Liver (tissue), 9 donors: ENCODE measurements around the gene RIMBP2. TPM values are rescaled to one million over a fixed set of nuclear protein-coding genes. Genes with fewer than 3 reads are reported as not detected.

Source experiments
- DNase-seq: peaks from one replicate; pipeline ENCODE4 v3.0.0-alpha.2; 2017; ENCODE audit warnings: low spot score
- H3K27ac ChIP-seq, 2 donors: one replicate each; pipeline ENCODE4 v1.7.0; 2013; ENCODE audit warnings: inconsistent platforms in 2 of 2, low read length in 2 of 2, control low read depth in 1 of 2, low read depth in 1 of 2, mild to moderate bottlenecking in 1 of 2
- H3K27me3 ChIP-seq, 4 donors: one replicate each; pipeline versions ENCODE4 v1.6.1 to v1.7.0; 2013; ENCODE audit warnings: low read length in 3 of 4, inconsistent platforms in 1 of 4, mild to moderate bottlenecking in 1 of 4, moderate library complexity in 1 of 4; ENCODE audit not compliant: control insufficient read depth in 4 of 4, insufficient read depth in 4 of 4
- H3K36me3 ChIP-seq, 4 donors: one replicate each; pipeline versions ENCODE4 v1.6.1 to v1.7.0; 2013; ENCODE audit warnings: low read length in 3 of 4, mild to moderate bottlenecking in 3 of 4, low read depth in 1 of 4, moderate library complexity in 1 of 4; ENCODE audit not compliant: control insufficient read depth in 4 of 4, insufficient read depth in 3 of 4
- H3K4me1 ChIP-seq, 4 donors: one replicate each; pipeline versions ENCODE4 v1.6.1 to v1.7.0; 2013; ENCODE audit warnings: low read length in 3 of 4, mild to moderate bottlenecking in 3 of 4, moderate library complexity in 1 of 4; ENCODE audit not compliant: control insufficient read depth in 4 of 4, insufficient read depth in 4 of 4
- H3K4me3 ChIP-seq, 3 donors: one replicate each; pipeline versions ENCODE4 v1.6.1 to v1.7.0; 2013; ENCODE audit warnings: low read length in 3 of 3, control low read depth in 1 of 3, low read depth in 1 of 3, mild to moderate bottlenecking in 1 of 3
- H3K9ac ChIP-seq, 2 donors: one replicate each; pipeline ENCODE4 v1.7.0; 2013; ENCODE audit warnings: low read length in 2 of 2, mild to moderate bottlenecking in 2 of 2, moderate library complexity in 2 of 2, control low read depth in 1 of 2, low read depth in 1 of 2
- H3K9me3 ChIP-seq, 4 donors: one replicate each; pipeline versions ENCODE4 v1.6.1 to v1.7.0; 2013; ENCODE audit warnings: low read length in 3 of 4; ENCODE audit not compliant: control insufficient read depth in 4 of 4
- CTCF ChIP-seq: fragments of 150-350 bp; IDR thresholded peaks from 2 replicates; pipeline ENCODE4 v1.5.1; 2017; ENCODE audit warnings: improper control_type of control experiment, low read depth, low read length; ENCODE audit not compliant: missing input control
- EGR1 ChIP-seq, 2 donors: IDR thresholded peaks; 2 replicates each; pipeline ENCODE4 v1.6.1; 2016 to 2018; ENCODE audit warnings: antibody characterized with exemption in 2 of 2, low read depth in 2 of 2
- FOXA1 ChIP-seq: IDR thresholded peaks from 2 replicates; pipeline ENCODE4 v1.6.1; 2016; ENCODE audit warnings: antibody characterized with exemption
- FOXA2 ChIP-seq: IDR thresholded peaks from 2 replicates; pipeline ENCODE4 v1.6.1; 2016; ENCODE audit warnings: antibody characterized with exemption
- GABPA ChIP-seq, 2 donors: IDR thresholded peaks in 1 of 2; conservative IDR thresholded peaks in 1 of 2; 2 replicates each; pipeline ENCODE4 v1.6.1; 2016; ENCODE audit warnings: antibody characterized with exemption in 2 of 2, mild to moderate bottlenecking in 1 of 2, moderate library complexity in 1 of 2
- HNF4A ChIP-seq, 2 donors: conservative IDR thresholded peaks; 2 replicates each; pipeline ENCODE4 v1.6.1; 2016; ENCODE audit warnings: antibody characterized with exemption in 2 of 2, mild to moderate bottlenecking in 2 of 2
- HNF4G ChIP-seq: IDR thresholded peaks from 2 replicates; pipeline ENCODE4 v1.6.1; 2016; ENCODE audit warnings: antibody characterized with exemption
- JUND ChIP-seq, 2 donors: IDR thresholded peaks; 2 replicates each; pipeline ENCODE4 v1.6.1; 2016; ENCODE audit warnings: antibody characterized with exemption in 2 of 2
- NR2F2 ChIP-seq: IDR thresholded peaks from 2 replicates; pipeline ENCODE4 v1.6.1; 2016; ENCODE audit warnings: antibody characterized with exemption
- RAD21 ChIP-seq, 2 donors: IDR thresholded peaks; 2 replicates each; pipeline ENCODE4 v1.6.1; 2016; ENCODE audit warnings: antibody characterized with exemption in 2 of 2, mild to moderate bottlenecking in 2 of 2
- RXRA ChIP-seq, 2 donors: IDR thresholded peaks; 2 replicates each; pipeline ENCODE4 v1.6.1; 2017 to 2018; ENCODE audit warnings: antibody characterized with exemption in 2 of 2, mild to moderate bottlenecking in 1 of 2
- SP1 ChIP-seq: IDR thresholded peaks from 2 replicates; pipeline ENCODE4 v1.6.1; 2018; ENCODE audit warnings: antibody characterized with exemption, mild to moderate bottlenecking
- TAF1 ChIP-seq: conservative IDR thresholded peaks from 2 replicates; pipeline ENCODE4 v1.6.1; 2016; ENCODE audit warnings: antibody characterized with exemption, mild to moderate bottlenecking
- YY1 ChIP-seq: IDR thresholded peaks from 2 replicates; pipeline ENCODE4 v1.6.1; 2016; ENCODE audit warnings: antibody characterized with exemption, mild to moderate bottlenecking
- WGBS: extraction: QIAGEN DNeasy Blood & Tissue Kit; methylation state at CpG from one replicate; pipeline ENCODE4 v1.1.7; 2013; 5-methylcytosine and 5-hydroxymethylcytosine counted together
- polyA plus RNA-seq, 2 donors: library from polyadenylated mRNA; stranded (reverse) in 1 of 2; unstranded in 1 of 2; fragments of 200-250 nt in 1 of 2; fragments of >200 nt in 1 of 2; fragmentation: Nextera tagmentation in 1 of 2; extraction: Ambion mirVana in 1 of 2; gene quantifications; one replicate each; pipeline versions ENCODE4 v1.2.1 to v1.2.3, GENCODE V29; 2013 to 2015
- total RNA-seq, 2 donors: library from RNA; depleted of rRNA; stranded (reverse); fragments of >200 nt; gene quantifications; one replicate each; pipeline ENCODE4 v1.2.3, GENCODE V29; 2014
- TF ChIP-seq, protein P1 (sequence below): IDR thresholded peaks from 2 replicates; pipeline ENCODE4 v1.6.1; 2016; ENCODE audit warnings: antibody characterized with exemption
- TF ChIP-seq, protein P2 (sequence below): IDR thresholded peaks from 2 replicates; pipeline ENCODE4 v1.6.1; 2016; ENCODE audit warnings: antibody characterized with exemption
- TF ChIP-seq, protein P3 (sequence below): IDR thresholded peaks from 2 replicates; pipeline ENCODE4 v1.6.1; 2016; ENCODE audit warnings: antibody characterized with exemption
- TF ChIP-seq, protein P4 (sequence below): IDR thresholded peaks from 2 replicates; pipeline ENCODE4 v1.6.1; 2016; ENCODE audit warnings: antibody characterized with exemption, mild to moderate bottlenecking
- donor health status: healthy.
- donor health status: healthy.
- donor health status: healthy.
- donor health status: healthy.
- donor health status: healthy.

RIMBP2 gene
- total and polyA plus RNA-seq, 4 donors: 0.01 to 0.17 (median 0.09) TPM; not detected in 1

DNA sequence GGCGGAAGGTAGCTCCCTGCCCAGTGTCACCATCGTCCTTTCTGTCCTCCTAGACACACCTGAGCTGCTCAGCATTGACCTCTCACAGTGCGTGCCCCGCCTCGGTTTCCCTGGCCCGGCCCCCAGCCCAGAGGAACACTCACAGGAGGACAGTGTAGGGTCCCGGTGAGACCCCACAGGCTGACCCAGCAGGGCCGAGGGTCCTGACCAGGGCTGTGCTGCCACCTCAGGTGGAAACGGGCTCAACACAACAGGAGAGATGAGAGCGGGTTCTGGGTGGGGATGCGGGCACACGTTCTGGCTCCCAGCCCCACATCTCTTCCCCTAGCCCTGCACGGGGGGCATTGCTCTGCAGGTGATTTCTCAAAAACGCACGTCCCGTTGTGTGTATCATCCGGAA lies 280.3 kb downstream of the RIMBP2 start (continued):
- TF ChIP-seq RAD21 (IDR thresholded peaks at IDR 0.05) (no peak), NR2F2 (no peak), TAF1 (no peak)
- TF ChIP-seq, protein P1, sequence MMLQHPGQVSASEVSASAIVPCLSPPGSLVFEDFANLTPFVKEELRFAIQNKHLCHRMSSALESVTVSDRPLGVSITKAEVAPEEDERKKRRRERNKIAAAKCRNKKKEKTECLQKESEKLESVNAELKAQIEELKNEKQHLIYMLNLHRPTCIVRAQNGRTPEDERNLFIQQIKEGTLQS: no peak
- TF ChIP-seq, protein P2, sequence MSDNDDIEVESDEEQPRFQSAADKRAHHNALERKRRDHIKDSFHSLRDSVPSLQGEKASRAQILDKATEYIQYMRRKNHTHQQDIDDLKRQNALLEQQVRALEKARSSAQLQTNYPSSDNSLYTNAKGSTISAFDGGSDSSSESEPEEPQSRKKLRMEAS: no peak

- no peaks in the 10 kb centered on the region for H3K4me1 ChIP-seq
- H3K9me3 ChIP-seq: peaks cover 0 to 8% (median under 1%) of the 10 kb centered on the region in 4 donors
- no peak overlapping the region for H3K27ac ChIP-seq
- no peaks in the 10 kb centered on the region for H3K27me3 ChIP-seq
- TF ChIP-seq, protein P1: no peak
- TF ChIP-seq EGR1 (IDR thresholded peaks at IDR 0.05; ENCODE audit: low read depth in 2 of 2) (no peak), RXRA (IDR thresholded peaks at IDR 0.05) (no peak), HNF4G (no peak), SP1 (no peak), YY1 (no peak), CTCF (no peak), RAD21 (IDR thresholded peaks at IDR 0.05) (no peak), GABPA (IDR thresholded peaks at IDR 0.05 in 1 of 2, conservative IDR thresholded peaks at IDR 0.05 in 1 of 2) (no peak)
- no peaks in the 10 kb centered on the region for H3K36me3 ChIP-seq
- 85% methylated on average over 6 of the region's 6 CpGs for WGBS
- DNase-seq: no peak
- H3K4me3 ChIP-seq: no peak overlapping the region
- no peak overlapping the region for H3K9ac ChIP-seq
Observed at GRCh38 chr12:130435331-130435730, 280.8 kb downstream of the RIMBP2 start.

DNA sequence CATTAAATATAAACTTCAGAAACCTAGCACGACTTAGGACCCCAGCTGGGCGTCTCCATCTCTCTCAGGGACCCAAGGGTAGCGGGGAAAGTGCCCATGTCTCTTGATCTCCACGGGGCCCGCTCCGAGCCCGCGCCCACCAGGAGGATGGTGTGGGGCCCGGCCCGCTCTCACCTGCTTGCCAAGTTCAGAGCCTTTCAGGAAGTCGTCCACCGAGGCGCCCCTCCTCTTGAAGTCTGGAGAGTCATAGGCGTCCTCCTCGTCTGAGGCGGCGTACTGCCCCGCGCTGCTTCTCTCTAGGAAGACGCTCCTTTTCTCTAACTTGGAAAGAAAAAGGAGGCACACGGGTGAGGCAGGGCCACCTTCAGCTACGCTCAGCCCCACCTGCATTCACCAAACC lies 281.5 kb downstream of the RIMBP2 start:
- H3K9me3 ChIP-seq: peaks cover 0 to 8% (median under 1%) of the 10 kb centered on the region in 4 donors
- H3K4me1 ChIP-seq: no peaks in the 10 kb centered on the region
- H3K36me3 ChIP-seq: no peaks in the 10 kb centered on the region
- no peaks in the 10 kb centered on the region for H3K27me3 ChIP-seq
- H3K9ac ChIP-seq: no peak overlapping the region
- H3K27ac ChIP-seq: no peak overlapping the region
- WGBS: 88% methylated on average over 22 of the region's 22 CpGs
- H3K4me3 ChIP-seq: no peak overlapping the region
- TF ChIP-seq, protein P1: no peak
- TF ChIP-seq TAF1 (no peak), RAD21 (IDR thresholded peaks at IDR 0.05) (no peak), FOXA2 (no peak), YY1 (no peak), JUND (IDR thresholded peaks at IDR 0.05) (no peak), SP1 (no peak), FOXA1 (no peak), EGR1 (IDR thresholded peaks at IDR 0.05; ENCODE audit: low read depth in 2 of 2) (no peak), RXRA (IDR thresholded peaks at IDR 0.05) (no peak), GABPA (IDR thresholded peaks at IDR 0.05 in 1 of 2, conservative IDR thresholded peaks at IDR 0.05 in 1 of 2) (no peak), HNF4A (conservative IDR thresholded peaks at IDR 0.05) (no peak), CTCF (no peak), NR2F2 (no peak)
- TF ChIP-seq, protein P2: no peak
- TF ChIP-seq, protein P3, sequence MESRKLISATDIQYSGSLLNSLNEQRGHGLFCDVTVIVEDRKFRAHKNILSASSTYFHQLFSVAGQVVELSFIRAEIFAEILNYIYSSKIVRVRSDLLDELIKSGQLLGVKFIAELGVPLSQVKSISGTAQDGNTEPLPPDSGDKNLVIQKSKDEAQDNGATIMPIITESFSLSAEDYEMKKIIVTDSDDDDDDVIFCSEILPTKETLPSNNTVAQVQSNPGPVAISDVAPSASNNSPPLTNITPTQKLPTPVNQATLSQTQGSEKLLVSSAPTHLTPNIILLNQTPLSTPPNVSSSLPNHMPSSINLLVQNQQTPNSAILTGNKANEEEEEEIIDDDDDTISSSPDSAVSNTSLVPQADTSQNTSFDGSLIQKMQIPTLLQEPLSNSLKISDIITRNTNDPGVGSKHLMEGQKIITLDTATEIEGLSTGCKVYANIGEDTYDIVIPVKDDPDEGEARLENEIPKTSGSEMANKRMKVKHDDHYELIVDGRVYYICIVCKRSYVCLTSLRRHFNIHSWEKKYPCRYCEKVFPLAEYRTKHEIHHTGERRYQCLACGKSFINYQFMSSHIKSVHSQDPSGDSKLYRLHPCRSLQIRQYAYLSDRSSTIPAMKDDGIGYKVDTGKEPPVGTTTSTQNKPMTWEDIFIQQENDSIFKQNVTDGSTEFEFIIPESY: no peak
- TF ChIP-seq, protein P4, sequence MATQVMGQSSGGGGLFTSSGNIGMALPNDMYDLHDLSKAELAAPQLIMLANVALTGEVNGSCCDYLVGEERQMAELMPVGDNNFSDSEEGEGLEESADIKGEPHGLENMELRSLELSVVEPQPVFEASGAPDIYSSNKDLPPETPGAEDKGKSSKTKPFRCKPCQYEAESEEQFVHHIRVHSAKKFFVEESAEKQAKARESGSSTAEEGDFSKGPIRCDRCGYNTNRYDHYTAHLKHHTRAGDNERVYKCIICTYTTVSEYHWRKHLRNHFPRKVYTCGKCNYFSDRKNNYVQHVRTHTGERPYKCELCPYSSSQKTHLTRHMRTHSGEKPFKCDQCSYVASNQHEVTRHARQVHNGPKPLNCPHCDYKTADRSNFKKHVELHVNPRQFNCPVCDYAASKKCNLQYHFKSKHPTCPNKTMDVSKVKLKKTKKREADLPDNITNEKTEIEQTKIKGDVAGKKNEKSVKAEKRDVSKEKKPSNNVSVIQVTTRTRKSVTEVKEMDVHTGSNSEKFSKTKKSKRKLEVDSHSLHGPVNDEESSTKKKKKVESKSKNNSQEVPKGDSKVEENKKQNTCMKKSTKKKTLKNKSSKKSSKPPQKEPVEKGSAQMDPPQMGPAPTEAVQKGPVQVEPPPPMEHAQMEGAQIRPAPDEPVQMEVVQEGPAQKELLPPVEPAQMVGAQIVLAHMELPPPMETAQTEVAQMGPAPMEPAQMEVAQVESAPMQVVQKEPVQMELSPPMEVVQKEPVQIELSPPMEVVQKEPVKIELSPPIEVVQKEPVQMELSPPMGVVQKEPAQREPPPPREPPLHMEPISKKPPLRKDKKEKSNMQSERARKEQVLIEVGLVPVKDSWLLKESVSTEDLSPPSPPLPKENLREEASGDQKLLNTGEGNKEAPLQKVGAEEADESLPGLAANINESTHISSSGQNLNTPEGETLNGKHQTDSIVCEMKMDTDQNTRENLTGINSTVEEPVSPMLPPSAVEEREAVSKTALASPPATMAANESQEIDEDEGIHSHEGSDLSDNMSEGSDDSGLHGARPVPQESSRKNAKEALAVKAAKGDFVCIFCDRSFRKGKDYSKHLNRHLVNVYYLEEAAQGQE: no peak
- no peak for DNase-seq
